Sciatic nerve (tissue), 2 donors: ENCODE data around the gene CA10. TPM values are rescaled to one million over a fixed set of nuclear protein-coding genes. Genes with fewer than 3 reads are reported as not detected.

Experiments
- ATAC-seq: fragments of 200-7000 bp; cut with Tn5 transposase; one replicate; pipeline ENCODE4 v1.9.1; 2020; ENCODE audit warnings: mild to moderate bottlenecking, moderate library complexity
- DNase-seq: peaks from one replicate; pipeline ENCODE4 v3.0.0-alpha.2; 2020; ENCODE audit warnings: low spot score
- intact Hi-C: fragments of 100-400 bp; cut with DNase I; formaldehyde crosslinking; loops from one replicate; pipeline ENCODE4 v1.14.2; 2022
- total RNA-seq: library from RNA; stranded (reverse); fragmentation: NEBNext Ultra II Directional; extraction: Animal tissue kit (Norgen Biotek cat#: 25700); gene quantifications from one replicate; pipeline ENCODE4 v1.2.1, GENCODE V29; 2021
- donor health status: DM: no; HTN: no; CAD: no.
- donor health status: DM: no; HTN: no; CAD: no.

Gene CA10
- total RNA-seq, 1 donor from 2014 or later = not detected

DNA sequence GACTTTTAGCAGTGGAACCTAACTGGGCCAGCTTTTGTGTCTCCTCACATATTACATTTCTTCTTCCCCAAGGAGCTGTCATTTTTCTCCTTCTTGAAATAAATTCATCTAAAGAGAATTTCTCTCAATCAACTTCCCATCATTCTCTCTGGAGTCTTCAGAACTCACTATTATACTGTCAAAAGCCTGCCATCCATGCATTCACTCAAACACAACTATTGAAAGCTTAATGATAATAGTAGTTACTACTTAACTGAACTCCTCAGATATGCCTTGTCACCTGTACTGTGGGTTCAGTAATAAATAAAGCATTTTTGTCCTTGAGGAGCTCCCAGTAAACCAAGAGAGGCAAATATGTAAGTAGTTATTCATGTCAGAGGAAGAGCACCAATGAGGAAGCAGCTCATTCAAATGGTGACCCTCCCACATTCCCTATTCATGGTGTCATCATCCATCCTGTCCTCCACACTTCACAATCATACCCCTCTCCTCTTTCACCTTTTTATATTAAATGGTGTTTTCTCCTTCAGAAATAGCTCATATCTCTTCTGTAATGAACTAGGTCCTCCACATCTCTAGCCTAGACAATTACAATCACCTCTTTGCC, 162.6 kb downstream of the CA10 start:
- intact Hi-C loops = no loop called here
- ATAC-seq = no peak
- DNase-seq = no peak

- no peak for ATAC-seq
- intact Hi-C loops = no loop called here
- no peak for DNase-seq
These were observed 165.6 kb downstream of the CA10 start for GRCh38 chr17:51992864-51993416.

GRCh38 chr17:51971121-51971520, 187.4 kb downstream of the CA10 start:
- intact Hi-C loops = no loop called here
- DNase-seq (no peak), ATAC-seq (no peak)

GRCh38 chr17:51961689-51962088, 196.8 kb downstream of the CA10 start:
- ATAC-seq (no peak), DNase-seq (no peak)
- intact Hi-C loops = no loop called here

DNA sequence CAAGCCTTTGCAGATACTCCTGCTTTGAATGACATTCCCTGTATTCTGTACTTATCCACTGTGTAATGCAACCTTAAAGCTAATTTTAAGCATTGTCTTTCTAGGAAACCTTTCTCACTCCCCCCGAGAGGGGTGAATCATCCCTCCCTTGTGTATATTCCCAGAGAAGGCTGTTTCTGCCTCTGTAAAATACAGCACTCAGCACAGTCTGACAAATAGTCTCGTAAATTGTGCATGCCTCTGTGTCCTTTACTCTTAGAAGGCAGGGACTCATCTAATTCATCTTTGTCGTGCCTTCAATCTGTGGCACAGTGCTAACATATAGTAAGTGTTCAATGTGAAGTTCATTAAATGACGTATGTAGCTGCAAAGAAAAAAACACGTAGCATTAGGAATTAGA, 200.7 kb downstream of the CA10 start:
- intact Hi-C loops = no loop called here
- DNase-seq (no peak), ATAC-seq (no peak)

DNA sequence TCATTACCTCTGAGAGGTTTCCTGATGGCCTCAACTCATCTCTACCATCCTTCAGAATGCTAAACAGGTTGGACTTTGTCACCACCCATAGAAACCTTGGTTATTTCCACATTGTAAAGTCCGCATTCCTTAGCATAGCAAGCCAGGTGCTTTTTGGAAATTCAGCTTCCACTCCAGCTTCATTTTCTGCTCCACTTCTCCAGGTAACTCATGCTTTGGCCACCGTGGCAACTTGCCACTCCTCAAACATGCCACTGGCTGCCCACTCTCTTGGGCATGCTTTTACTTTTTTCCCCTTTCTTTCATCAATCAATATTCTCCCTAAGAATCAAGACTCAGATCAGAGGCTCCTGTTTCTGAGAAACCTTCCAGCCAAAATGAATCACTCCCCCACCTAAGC, 203.3 kb downstream of the CA10 start:
- intact Hi-C loops = no loop called here
- no peak for ATAC-seq
- no peak for DNase-seq

- no peak for DNase-seq
- no peak for ATAC-seq
- intact Hi-C loops = no loop called here
These were observed 204.2 kb downstream of the CA10 start for GRCh38 chr17:51954232-51954765.

DNA sequence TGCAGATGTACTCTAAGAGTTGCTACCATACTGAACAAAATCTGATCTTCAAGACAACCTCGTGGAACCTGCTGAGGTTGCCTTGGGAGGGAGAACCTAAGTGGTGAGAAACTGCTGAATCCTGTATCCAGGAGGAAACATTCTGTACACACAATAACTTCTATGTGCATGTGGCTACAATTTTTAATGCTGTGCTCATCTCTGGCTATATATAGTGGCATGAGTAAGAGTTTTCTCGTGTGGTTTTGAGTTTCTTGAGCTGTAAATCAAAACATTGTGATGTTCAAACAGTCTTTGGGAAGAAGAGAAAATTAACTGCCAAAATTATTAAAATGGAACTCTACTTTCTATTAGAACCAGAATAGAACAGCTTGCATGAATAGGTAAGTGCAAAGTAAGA, 206.8 kb downstream of the CA10 start:
- no peak for ATAC-seq
- DNase-seq = no peak
- intact Hi-C loops = no loop called here

- DNase-seq (no peak), ATAC-seq (no peak)
- intact Hi-C loops = no loop called here
These were observed 210.4 kb downstream of the CA10 start for GRCh38 chr17:51948128-51948527.

- DNase-seq = no peak
- ATAC-seq = no peak
- intact Hi-C loops = no loop called here
These were observed 211.3 kb downstream of the CA10 start for GRCh38 chr17:51947160-51947735.

DNA sequence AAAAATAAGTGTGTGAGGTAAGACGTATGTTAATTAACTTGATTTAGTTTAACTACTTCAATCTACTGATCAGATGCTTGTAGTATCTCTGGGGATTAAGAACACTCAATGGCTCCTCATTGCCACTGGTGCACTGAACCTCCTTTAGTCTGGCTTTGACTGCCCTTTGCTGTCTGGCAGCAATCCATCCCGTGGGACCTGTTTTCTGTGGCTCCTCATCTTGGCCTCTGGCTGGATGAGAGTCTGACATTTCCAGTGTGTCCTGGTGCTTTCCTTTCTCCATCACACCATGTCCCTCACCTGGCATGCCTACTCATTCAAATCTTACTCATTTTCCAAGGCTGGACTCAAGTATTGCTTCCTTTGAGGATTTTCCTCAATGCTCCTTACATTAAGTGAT, 212.2 kb downstream of the CA10 start:
- intact Hi-C loops = no loop called here
- DNase-seq (no peak), ATAC-seq (no peak)

DNA sequence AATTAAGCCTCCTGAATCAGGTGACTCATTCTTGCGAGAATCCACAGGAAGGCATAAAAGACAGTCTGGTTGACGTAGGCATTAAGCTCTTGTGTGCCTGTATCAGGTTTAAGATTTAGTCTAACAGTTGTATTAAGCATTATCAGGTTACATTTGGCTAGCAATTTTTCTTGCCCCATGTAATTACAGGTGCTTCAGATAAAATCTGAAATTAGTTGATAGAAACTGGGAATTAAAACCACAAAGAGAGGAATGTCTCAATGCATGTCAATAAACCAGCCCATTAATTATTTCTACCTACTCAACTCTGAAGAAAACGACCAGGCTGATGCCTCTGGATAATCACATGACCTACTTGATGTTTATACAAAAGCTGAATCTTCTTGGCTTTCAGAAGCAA, 217.2 kb downstream of the CA10 start:
- DNase-seq (no peak), ATAC-seq (no peak)
- intact Hi-C loops = no loop called here

DNA sequence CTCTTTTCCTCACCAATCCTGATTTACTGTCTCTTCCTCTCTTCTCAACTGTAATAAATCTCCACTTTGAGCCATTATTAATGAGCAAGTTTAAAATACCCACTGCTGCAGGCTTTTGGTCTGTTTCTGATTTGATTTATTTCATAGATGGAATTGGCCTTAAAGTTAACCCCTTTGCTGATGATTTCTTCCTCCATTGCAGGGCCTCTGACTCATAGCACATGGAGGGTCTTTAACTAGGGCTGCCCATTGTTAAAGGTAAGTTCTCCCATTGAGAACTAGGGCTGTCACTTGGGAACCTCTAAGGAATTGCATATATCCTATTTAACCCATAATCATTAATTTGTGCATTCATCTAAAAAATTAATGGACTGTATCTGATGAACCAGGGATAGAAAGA, 221.2 kb downstream of the CA10 start:
- no peak for DNase-seq
- intact Hi-C loops = no loop called here
- ATAC-seq = no peak

DNA sequence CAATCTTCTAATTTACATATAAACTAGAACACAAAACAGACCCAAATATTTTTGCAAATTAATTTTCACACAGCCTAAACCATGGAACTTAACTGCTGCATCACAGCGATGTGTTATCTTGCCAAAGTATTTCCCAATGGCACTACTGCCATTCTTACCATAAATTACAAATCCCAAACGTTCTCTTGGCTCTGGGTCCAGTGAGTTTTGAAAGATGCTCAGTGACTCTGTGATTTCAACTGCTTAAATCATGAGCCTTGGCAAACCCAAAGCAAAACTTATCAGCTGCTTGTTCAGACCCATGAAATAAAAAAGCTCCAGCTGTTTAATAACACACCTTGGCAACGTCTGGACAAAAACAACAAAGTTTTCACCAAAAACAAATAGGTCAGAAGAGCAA, 223.0 kb downstream of the CA10 start:
- no peak for DNase-seq
- intact Hi-C loops = no loop called here
- no peak for ATAC-seq

DNA sequence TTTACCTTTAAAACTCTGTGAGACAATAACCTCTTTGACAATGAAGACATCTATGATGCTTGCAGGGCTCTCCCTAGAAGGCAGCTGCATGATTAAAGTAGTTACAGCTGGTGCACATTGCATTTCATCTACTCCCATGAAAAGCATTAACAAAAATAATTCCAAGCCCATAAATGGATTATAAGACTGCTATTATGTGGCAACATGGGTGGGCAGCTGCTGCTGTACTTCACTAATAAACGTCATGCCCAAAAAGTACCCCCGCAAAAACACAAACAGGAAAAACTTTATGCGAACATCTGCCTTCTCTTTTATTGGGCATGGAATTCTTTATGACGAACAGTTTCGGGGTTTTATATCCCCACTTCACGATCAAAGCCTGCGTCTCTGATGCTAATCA, 224.9 kb downstream of the CA10 start:
- ATAC-seq (no peak), DNase-seq (no peak)
- intact Hi-C loops = no loop called here

- intact Hi-C loops = no loop called here
- ATAC-seq (no peak), DNase-seq (no peak)
These were observed 232.1 kb downstream of the CA10 start for GRCh38 chr17:51926448-51926847.

GRCh38 chr17:51921500-51921899, 237.0 kb downstream of the CA10 start:
- intact Hi-C loops = no loop called here
- DNase-seq (no peak), ATAC-seq (no peak)

GRCh38 chr17:51914577-51914976, 243.9 kb downstream of the CA10 start:
- no peak for DNase-seq
- ATAC-seq = no peak
- intact Hi-C loops = no loop called here

DNA sequence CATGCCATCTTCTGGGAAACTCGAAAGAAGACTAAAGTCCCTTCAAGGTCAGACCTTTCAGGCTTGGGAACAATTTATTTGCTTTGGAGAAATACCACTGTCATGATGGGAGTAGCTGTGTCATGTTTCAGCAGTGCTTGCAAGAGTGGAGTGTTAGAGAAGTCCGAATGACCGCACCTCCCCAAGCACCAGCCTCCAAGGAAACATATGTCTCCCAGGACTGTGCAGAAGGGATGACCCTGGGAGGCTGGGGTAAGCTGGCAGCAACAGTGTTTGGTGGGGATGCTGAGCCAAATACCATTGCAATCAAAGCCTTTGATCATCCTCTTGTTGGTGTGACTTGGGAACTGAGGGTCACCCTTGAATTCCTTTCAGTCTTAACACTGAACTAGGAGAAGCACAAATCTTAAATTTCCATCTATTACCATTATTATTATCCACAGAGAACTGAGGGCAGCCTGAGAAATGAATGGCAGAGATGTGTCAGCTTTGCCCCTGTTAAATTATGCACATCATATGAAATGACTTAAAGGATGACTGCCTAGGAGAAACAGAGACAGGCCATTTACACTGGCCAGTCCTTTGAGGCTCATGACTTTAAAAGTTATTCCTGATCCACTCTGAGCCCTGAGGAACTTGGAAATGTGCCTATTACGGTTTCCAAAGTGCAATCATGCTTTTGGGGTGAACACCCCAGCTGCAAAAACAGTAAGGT, 244.9 kb downstream of the CA10 start:
- intact Hi-C loops = no loop called here
- DNase-seq (no peak), ATAC-seq (no peak)

DNA sequence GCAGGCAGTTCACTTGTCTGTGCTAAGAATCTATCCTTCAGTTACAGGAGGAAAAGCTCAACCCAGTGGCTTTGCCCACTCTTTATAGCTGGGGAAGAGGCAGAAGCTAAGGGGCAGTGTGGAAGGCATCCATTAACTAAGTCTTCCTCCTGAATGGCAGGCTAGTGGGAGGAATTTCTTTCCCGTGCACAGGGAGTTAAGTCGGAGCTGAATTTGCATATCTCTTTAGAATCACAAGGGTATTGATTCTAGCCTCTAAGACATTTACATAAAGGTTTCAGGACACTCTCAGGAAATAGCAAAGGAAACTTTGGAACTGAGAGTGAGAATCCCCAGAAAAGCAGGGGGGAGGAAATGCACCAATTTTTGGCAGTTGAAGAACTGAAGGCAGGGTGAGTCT, 245.6 kb downstream of the CA10 start:
- no peak for DNase-seq
- intact Hi-C loops = no loop called here
- no peak for ATAC-seq
